Pancreas (tissue), 10 donors: ENCODE results near the gene ANKRD2. TPM values are rescaled to one million over a fixed set of nuclear protein-coding genes. Genes with fewer than 3 reads are reported as not detected.
"Not testable (repeated sequence)": the region's sequence is repeated elsewhere in the genome, so short reads cannot be mapped to it uniquely, and the experiment has no call there.

Experiments used
- ATAC-seq, 4 donors: fragments of 200-7000 bp; cut with Tn5 transposase; one replicate each; pipeline versions ENCODE4 v1.8.0 to v1.9.1; 2020; ENCODE audit warnings: mild to moderate bottlenecking in 4 of 4, moderate library complexity in 4 of 4
- DNase-seq, 6 donors: peaks; one replicate each; pipeline ENCODE4 v3.0.0-alpha.2; 2020
- FAIRE-seq: peaks from 2 replicates; lab custom pipeline; 2012; peaks lifted over from hg19 to GRCh38; lab: Jason Lieb, UNC
- H3K27ac ChIP-seq, 4 donors: fragments of 200-600 bp; sonication (generic); 1 replicate in 3 of 4; 2 replicates in 1 of 4; pipeline versions ENCODE4 v1.5.0 to v1.8.0; 2020
- H3K27me3 ChIP-seq, 4 donors: fragments of 200-600 bp; one replicate each; pipeline ENCODE4 v1.8.0; 2021
- H3K36me3 ChIP-seq, 3 donors: fragments of 200-600 bp; sonication (generic) in 1 of 3; one replicate each; pipeline versions ENCODE4 v1.5.0 to v1.8.0; 2020 to 2021
- H3K4me1 ChIP-seq, 3 donors: fragments of 200-600 bp; one replicate each; pipeline ENCODE4 v1.8.0; 2021
- H3K4me3 ChIP-seq, 4 donors: fragments of 200-600 bp; sonication (generic) in 2 of 4; one replicate each; pipeline versions ENCODE4 v1.5.0 to v1.8.0; 2020 to 2021
- H3K9me3 ChIP-seq, 4 donors: fragments of 200-600 bp; one replicate each; pipeline ENCODE4 v1.8.0; 2021
- WGBS, 2 donors: extraction: QIAGEN DNeasy Blood & Tissue Kit; methylation state at CpG; one replicate each; pipeline ENCODE4 v1.1.7; 2013; 5-methylcytosine and 5-hydroxymethylcytosine counted together
- intact Hi-C, 3 donors: fragments of 100-400 bp; cut with DNase I; formaldehyde crosslinking; loops; one replicate each; pipeline versions ENCODE4 v1.11.1 to v1.14.2; 2022
- polyA plus RNA-seq, 2 donors: library from polyadenylated mRNA; stranded (reverse); fragments of 200-250 nt; gene quantifications; one replicate each; pipeline ENCODE4 v1.2.3, GENCODE V29; 2013
- total RNA-seq, 6 donors: library from RNA; stranded (reverse); fragmentation: NEBNext Ultra II Directional in 4 of 6; extraction: Animal tissue kit (Norgen Biotek cat#: 25700) in 4 of 6; gene quantifications; one replicate each; pipeline versions ENCODE4 v1.2.1 to v1.2.4, GENCODE V29; 2021 to 2023
- TF ChIP-seq, protein P1 (sequence below), 4 donors: fragments of 200-600 bp; sonication (generic) in 3 of 4; IDR thresholded peaks; one replicate each; pipeline versions ENCODE4 v1.5.0 to v1.8.0; 2021; ENCODE audit warnings: antibody characterized with exemption in 4 of 4
- donor health status: healthy with polysubstance abuse.
- donor health status: DM: no; HTN: no; CAD: no; lungs with moderate emphysema.
- donor health status: DM: no; HTN: no; CAD: no.
- donor health status: control.
- donor health status: control.
- donor health status: Bipolar disorder and iron deficiency.
- donor health status: DM: yes; HTN: yes; CAD: no.
- donor health status: DM: no; HTN: no; CAD: no.
- donor health status: DM: no; HTN: no; CAD: no.
- donor health status: DM: yes; HTN: yes; CAD: no.

ANKRD2 gene
- total and polyA plus RNA-seq, 8 donors = 0.12 to 1.6 (median 0.39) TPM

- H3K4me3 ChIP-seq = no peak overlapping the region
- peaks cover 0 to 5% (median 0%) of the 10 kb centered on the region in 3 donors for H3K4me1 ChIP-seq
- H3K9me3 ChIP-seq = no peaks in the 10 kb centered on the region
- TF ChIP-seq, protein P1, sequence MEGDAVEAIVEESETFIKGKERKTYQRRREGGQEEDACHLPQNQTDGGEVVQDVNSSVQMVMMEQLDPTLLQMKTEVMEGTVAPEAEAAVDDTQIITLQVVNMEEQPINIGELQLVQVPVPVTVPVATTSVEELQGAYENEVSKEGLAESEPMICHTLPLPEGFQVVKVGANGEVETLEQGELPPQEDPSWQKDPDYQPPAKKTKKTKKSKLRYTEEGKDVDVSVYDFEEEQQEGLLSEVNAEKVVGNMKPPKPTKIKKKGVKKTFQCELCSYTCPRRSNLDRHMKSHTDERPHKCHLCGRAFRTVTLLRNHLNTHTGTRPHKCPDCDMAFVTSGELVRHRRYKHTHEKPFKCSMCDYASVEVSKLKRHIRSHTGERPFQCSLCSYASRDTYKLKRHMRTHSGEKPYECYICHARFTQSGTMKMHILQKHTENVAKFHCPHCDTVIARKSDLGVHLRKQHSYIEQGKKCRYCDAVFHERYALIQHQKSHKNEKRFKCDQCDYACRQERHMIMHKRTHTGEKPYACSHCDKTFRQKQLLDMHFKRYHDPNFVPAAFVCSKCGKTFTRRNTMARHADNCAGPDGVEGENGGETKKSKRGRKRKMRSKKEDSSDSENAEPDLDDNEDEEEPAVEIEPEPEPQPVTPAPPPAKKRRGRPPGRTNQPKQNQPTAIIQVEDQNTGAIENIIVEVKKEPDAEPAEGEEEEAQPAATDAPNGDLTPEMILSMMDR (IDR thresholded peaks at IDR 0.05) = no peak
- 58 to 62% methylated on average over 2 of the region's 2 CpGs for WGBS, 2 donors
- DNase-seq (no peak), ATAC-seq (no peak), FAIRE-seq (no peak)
- H3K27ac ChIP-seq = peak overlapping the region in 1 of 4 donors; percentile 32
- H3K27me3 ChIP-seq = no peaks in the 10 kb centered on the region
- peaks cover 0 to 6% (median 0%) of the 10 kb centered on the region in 3 donors for H3K36me3 ChIP-seq
- intact Hi-C loops = loop anchor here in 1 of 3 donors (10.0 kb wide), 1 partner anchor 151 kb away; no protein-coding TSS in a partner anchor
Observed at GRCh38 chr10:97573672-97574071, 1.1 kb downstream of the ANKRD2 start.

DNA sequence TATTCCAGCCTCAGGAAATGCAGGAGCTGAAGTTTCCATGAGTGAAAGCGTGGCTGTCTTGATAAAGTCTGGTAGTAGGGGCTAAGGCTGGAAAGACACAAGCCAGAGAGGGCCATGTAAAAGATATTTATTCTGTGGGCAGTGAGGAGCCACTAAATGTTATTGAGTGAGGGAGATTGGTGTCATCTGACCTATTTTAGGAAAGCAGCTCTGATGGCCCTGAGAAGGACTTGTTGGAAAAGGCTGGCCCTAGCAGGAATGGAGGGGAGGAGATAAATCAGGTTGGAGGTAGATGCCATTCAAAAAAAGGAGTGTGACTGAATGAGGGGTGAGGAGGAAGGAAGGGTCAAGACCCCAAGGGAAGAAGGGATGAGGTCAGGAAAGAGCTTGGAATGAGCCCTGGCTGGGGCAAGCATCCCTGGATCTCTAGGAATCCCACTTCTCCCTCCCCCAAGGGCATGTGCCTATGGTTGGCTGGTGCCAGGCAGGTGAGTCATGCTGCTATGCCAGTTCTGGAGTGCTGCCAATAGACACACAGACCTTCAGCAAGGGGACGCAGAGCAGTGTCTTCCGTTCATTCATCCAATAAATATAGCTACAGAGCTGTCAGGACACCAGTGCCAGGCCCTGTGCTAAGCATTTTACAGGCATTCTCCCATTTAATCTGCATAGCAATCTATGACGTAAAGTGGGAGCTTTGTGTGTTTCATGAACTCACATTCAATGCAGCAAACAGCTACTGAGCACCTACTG is 2.0 kb downstream of the ANKRD2 start:
- intact Hi-C loops = loop anchor here in 1 of 3 donors (10.0 kb wide), 1 partner anchor 150 kb away; no protein-coding TSS in a partner anchor
- no peak for FAIRE-seq
- Histone ChIP-seq H3K27ac (peak overlapping the region; percentile 32 to 54 (median 45)), H3K9me3 (no peaks in the 10 kb centered on the region), H3K27me3 (no peaks in the 10 kb centered on the region), H3K4me1 (peaks cover 0 to 5% (median 0%) of the 10 kb centered on the region in 3 donors), H3K4me3 (no peak overlapping the region), H3K36me3 (no peaks in the 10 kb centered on the region)
- WGBS, 2 donors = 34 to 35% methylated on average over 4 of the region's 4 CpGs
- peak in 5 of 6 donors; percentile 76 to 87 (median 82) for DNase-seq
- peak; percentile 82 to 89 (median 86) for ATAC-seq
- TF ChIP-seq, protein P1 (IDR thresholded peaks at IDR 0.05) = no peak

GRCh38 chr10:97575127-97575668 is 2.6 kb downstream of the ANKRD2 start:
- ATAC-seq = peak in 1 of 4 donors; percentile 8
- FAIRE-seq = no peak
- Histone ChIP-seq H3K36me3 (no peaks in the 10 kb centered on the region), H3K4me3 (no peak overlapping the region), H3K27me3 (no peaks in the 10 kb centered on the region), H3K4me1 (peaks cover 0 to 5% (median 0%) of the 10 kb centered on the region in 3 donors), H3K9me3 (no peaks in the 10 kb centered on the region), H3K27ac (peak overlapping the region; percentile 0 to 54 (median 42))
- TF ChIP-seq, protein P1 (IDR thresholded peaks at IDR 0.05) = no peak
- DNase-seq = no peak
- 72 to 80% methylated on average over 6 of the region's 6 CpGs for WGBS, 2 donors
- intact Hi-C loops = loop anchor here in 1 of 3 donors (10.0 kb wide), 1 partner anchor 150 kb away; no protein-coding TSS in a partner anchor

- not testable (repeated sequence) for H3K27me3 ChIP-seq, FAIRE-seq, H3K4me1 ChIP-seq, H3K4me3 ChIP-seq, H3K9me3 ChIP-seq, H3K27ac ChIP-seq, ATAC-seq, H3K36me3 ChIP-seq, DNase-seq
- WGBS, 2 donors = 57 to 58% methylated on average over 5 of the region's 5 CpGs
- intact Hi-C loops = loop anchor here in 1 of 3 donors (10.0 kb wide), 1 partner anchor 148 kb away; no protein-coding TSS in a partner anchor
Observed at GRCh38 chr10:97576487-97576886, 3.9 kb downstream of the ANKRD2 start.

DNA sequence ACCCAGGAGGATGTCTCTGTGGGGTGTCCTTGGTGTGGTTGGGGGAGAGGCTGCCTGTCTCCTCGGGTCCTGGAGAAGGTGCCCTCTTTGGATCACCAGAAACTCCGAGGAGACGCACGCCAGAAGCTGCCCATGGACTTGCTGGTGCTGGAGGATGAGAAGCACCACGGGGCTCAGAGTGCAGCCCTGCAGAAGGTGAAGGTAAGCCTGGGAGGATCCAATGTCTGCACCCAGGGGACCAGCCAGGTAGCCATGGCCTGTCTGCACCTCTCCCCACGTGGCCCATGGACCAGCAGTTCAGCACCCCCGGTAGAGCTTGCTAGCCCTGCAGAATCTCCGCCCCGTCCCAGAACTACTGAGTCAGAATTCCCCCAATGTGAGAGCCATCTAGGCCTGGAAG is 5.1 kb downstream of the ANKRD2 start:
- Histone ChIP-seq H3K9me3 (no peaks in the 10 kb centered on the region), H3K36me3 (no peaks in the 10 kb centered on the region), H3K27ac (no peak overlapping the region), H3K4me3 (no peak overlapping the region), H3K4me1 (peaks cover 0 to 5% (median 0%) of the 10 kb centered on the region in 3 donors), H3K27me3 (no peaks in the 10 kb centered on the region)
- ATAC-seq (no peak), FAIRE-seq (no peak), DNase-seq (no peak)
- WGBS, 2 donors = 76 to 77% methylated on average over 9 of the region's 9 CpGs
- TF ChIP-seq, protein P1 (IDR thresholded peaks at IDR 0.05) = no peak
- intact Hi-C loops = loop anchor here in 1 of 3 donors (10.0 kb wide), 1 partner anchor 147 kb away; no protein-coding TSS in a partner anchor
